Pancreas (tissue), 10 donors: ENCODE data around the gene CSMD2. TPM values are rescaled to one million over a fixed set of nuclear protein-coding genes. Genes with fewer than 3 reads are reported as not detected.

Source experiments
- ATAC-seq, 4 donors: fragments of 200-7000 bp; cut with Tn5 transposase; one replicate each; pipeline versions ENCODE4 v1.8.0 to v1.9.1; 2020; ENCODE audit warnings: mild to moderate bottlenecking in 4 of 4, moderate library complexity in 4 of 4
- DNase-seq, 6 donors: peaks; one replicate each; pipeline ENCODE4 v3.0.0-alpha.2; 2020
- FAIRE-seq: peaks from 2 replicates; lab custom pipeline; 2012; peaks lifted over from hg19 to GRCh38; lab: Jason Lieb, UNC
- H3K27ac ChIP-seq, 4 donors: fragments of 200-600 bp; sonication (generic); 1 replicate in 3 of 4; 2 replicates in 1 of 4; pipeline versions ENCODE4 v1.5.0 to v1.8.0; 2020
- H3K27me3 ChIP-seq, 4 donors: fragments of 200-600 bp; one replicate each; pipeline ENCODE4 v1.8.0; 2021
- H3K36me3 ChIP-seq, 3 donors: fragments of 200-600 bp; sonication (generic) in 1 of 3; one replicate each; pipeline versions ENCODE4 v1.5.0 to v1.8.0; 2020 to 2021
- H3K4me1 ChIP-seq, 3 donors: fragments of 200-600 bp; one replicate each; pipeline ENCODE4 v1.8.0; 2021
- H3K4me3 ChIP-seq, 4 donors: fragments of 200-600 bp; sonication (generic) in 2 of 4; one replicate each; pipeline versions ENCODE4 v1.5.0 to v1.8.0; 2020 to 2021
- H3K9me3 ChIP-seq, 4 donors: fragments of 200-600 bp; one replicate each; pipeline ENCODE4 v1.8.0; 2021
- CTCF ChIP-seq, 4 donors: fragments of 200-600 bp; sonication (generic) in 3 of 4; IDR thresholded peaks; one replicate each; pipeline versions ENCODE4 v1.5.0 to v1.8.0; 2021; ENCODE audit warnings: antibody characterized with exemption in 4 of 4
- WGBS, 2 donors: extraction: QIAGEN DNeasy Blood & Tissue Kit; methylation state at CpG; one replicate each; pipeline ENCODE4 v1.1.7; 2013; 5-methylcytosine and 5-hydroxymethylcytosine counted together
- intact Hi-C, 3 donors: fragments of 100-400 bp; cut with DNase I; formaldehyde crosslinking; loops; one replicate each; pipeline versions ENCODE4 v1.11.1 to v1.14.2; 2022
- polyA plus RNA-seq, 2 donors: library from polyadenylated mRNA; stranded (reverse); fragments of 200-250 nt; gene quantifications; one replicate each; pipeline ENCODE4 v1.2.3, GENCODE V29; 2013
- total RNA-seq, 6 donors: library from RNA; stranded (reverse); fragmentation: NEBNext Ultra II Directional in 4 of 6; extraction: Animal tissue kit (Norgen Biotek cat#: 25700) in 4 of 6; gene quantifications; one replicate each; pipeline versions ENCODE4 v1.2.1 to v1.2.4, GENCODE V29; 2021 to 2023
- donor health status: healthy with polysubstance abuse.
- donor health status: DM: no; HTN: no; CAD: no; lungs with moderate emphysema.
- donor health status: DM: no; HTN: no; CAD: no.
- donor health status: control.
- donor health status: control.
- donor health status: Bipolar disorder and iron deficiency.
- donor health status: DM: yes; HTN: yes; CAD: no.
- donor health status: DM: no; HTN: no; CAD: no.
- donor health status: DM: no; HTN: no; CAD: no.
- donor health status: DM: yes; HTN: yes; CAD: no.

Gene CSMD2
- total and polyA plus RNA-seq, 8 donors = 0.04 to 2.0 (median 0.36) TPM

- Histone ChIP-seq H3K27me3 (no peaks in the 10 kb centered on the region), H3K36me3 (no peaks in the 10 kb centered on the region), H3K27ac (no peak overlapping the region), H3K4me1 (no peaks in the 10 kb centered on the region), H3K9me3 (no peaks in the 10 kb centered on the region), H3K4me3 (no peak overlapping the region)
- FAIRE-seq (no peak), DNase-seq (no peak), ATAC-seq (no peak)
- TF ChIP-seq CTCF (IDR thresholded peaks at IDR 0.05) = no peak
- 48 to 64% methylated on average over 1 of the region's 1 CpG for WGBS, 2 donors
- intact Hi-C loops = no loop called here
These were observed 374.5 kb downstream of the CSMD2 start for GRCh38 chr1:33790577-33790976.

GRCh38 chr1:33784876-33785275 is 380.2 kb downstream of the CSMD2 start:
- TF ChIP-seq CTCF (IDR thresholded peaks at IDR 0.05) = no peak
- Histone ChIP-seq H3K27ac (no peak overlapping the region), H3K4me1 (no peaks in the 10 kb centered on the region), H3K4me3 (no peak overlapping the region), H3K27me3 (no peaks in the 10 kb centered on the region), H3K9me3 (no peaks in the 10 kb centered on the region), H3K36me3 (no peaks in the 10 kb centered on the region)
- WGBS, 2 donors = 66 to 85% methylated on average over 3 of the region's 3 CpGs
- ATAC-seq = no peak
- intact Hi-C loops = no loop called here
- FAIRE-seq = no peak
- DNase-seq = no peak

- no peak for ATAC-seq
- intact Hi-C loops = no loop called here
- 70 to 76% methylated on average over 7 of the region's 7 CpGs for WGBS, 2 donors
These were observed 382.3 kb downstream of the CSMD2 start for GRCh38 chr1:33782776-33783175.

GRCh38 chr1:33781652-33782051 is 383.4 kb downstream of the CSMD2 start:
- 50 to 57% methylated on average over 2 of the region's 2 CpGs for WGBS, 2 donors
- no peak for TF ChIP-seq CTCF (IDR thresholded peaks at IDR 0.05)
- Histone ChIP-seq H3K27me3 (no peaks in the 10 kb centered on the region), H3K9me3 (no peaks in the 10 kb centered on the region), H3K27ac (no peak overlapping the region), H3K36me3 (no peaks in the 10 kb centered on the region), H3K4me1 (no peaks in the 10 kb centered on the region), H3K4me3 (no peak overlapping the region)
- DNase-seq (no peak), ATAC-seq (no peak), FAIRE-seq (no peak)
- intact Hi-C loops = no loop called here

More at GRCh38 chr1:33782776-33783175, 382.3 kb downstream of the CSMD2 start:
- Histone ChIP-seq H3K4me1 (no peaks in the 10 kb centered on the region), H3K4me3 (no peak overlapping the region), H3K36me3 (no peaks in the 10 kb centered on the region), H3K27me3 (no peaks in the 10 kb centered on the region), H3K9me3 (no peaks in the 10 kb centered on the region), H3K27ac (no peak overlapping the region)
- TF ChIP-seq CTCF (IDR thresholded peaks at IDR 0.05) = no peak
- FAIRE-seq (no peak), DNase-seq (no peak)

GRCh38 chr1:33777337-33777736 is 387.7 kb downstream of the CSMD2 start:
- Histone ChIP-seq H3K27ac (no peak overlapping the region), H3K4me3 (no peak overlapping the region), H3K4me1 (no peaks in the 10 kb centered on the region), H3K36me3 (no peaks in the 10 kb centered on the region), H3K9me3 (no peaks in the 10 kb centered on the region), H3K27me3 (no peaks in the 10 kb centered on the region)
- no peak for ATAC-seq
- TF ChIP-seq CTCF (IDR thresholded peaks at IDR 0.05) = no peak
- no peak for FAIRE-seq
- 41 to 43% methylated on average over 4 of the region's 4 CpGs for WGBS, 2 donors
- intact Hi-C loops = no loop called here
- DNase-seq = no peak
